SK-N-SH (cell line): ENCODE data around the gene MRRF.

Source experiments
- CTCF ChIP-seq: fragments of 200-600 bp; sonication (generic); IDR thresholded peaks from 2 replicates; pipeline ENCODE4 v1.6.1; 2017; ENCODE audit warnings: antibody characterized with exemption, mild to moderate bottlenecking, moderate library complexity
- EP300 ChIP-seq, 2 experiments: IDR thresholded peaks; 2 replicates each; pipeline versions ENCODE4 v1.4.0 to v1.6.1; 2012; ENCODE audit warnings: borderline replicate concordance in 1 of 2, low read depth in 1 of 2, low read length in 1 of 2
- IRF3 ChIP-seq: fragments of 150-350 bp; IDR thresholded peaks from 2 replicates; pipeline ENCODE4 v1.6.1; 2016; ENCODE audit warnings: mild to moderate bottlenecking, low read depth, low read length
- MAX ChIP-seq: IDR thresholded peaks from 2 replicates; pipeline ENCODE4 v1.4.0; 2012; ENCODE audit warnings: low read depth
- NRF1 ChIP-seq: IDR thresholded peaks from 2 replicates; pipeline ENCODE4 v1.6.1; 2012; ENCODE audit warnings: low read depth, mild to moderate bottlenecking, low read length
- PBX3 ChIP-seq: IDR thresholded peaks from 2 replicates; pipeline ENCODE4; 2012
- POLR2AphosphoS5 ChIP-seq: IDR thresholded peaks from 2 replicates; pipeline ENCODE4 v1.6.1; 2012; ENCODE audit warnings: low read depth, low read length
- TAF1 ChIP-seq: IDR thresholded peaks from 2 replicates; pipeline ENCODE4 v1.6.1; 2012; ENCODE audit warnings: low read depth, mild to moderate bottlenecking, low read length, moderate library complexity, borderline replicate concordance
- TF ChIP-seq, protein P1 (sequence below): IDR thresholded peaks from 2 replicates; pipeline ENCODE4 v1.4.0; 2012; ENCODE audit warnings: low read depth, borderline replicate concordance

DNA sequence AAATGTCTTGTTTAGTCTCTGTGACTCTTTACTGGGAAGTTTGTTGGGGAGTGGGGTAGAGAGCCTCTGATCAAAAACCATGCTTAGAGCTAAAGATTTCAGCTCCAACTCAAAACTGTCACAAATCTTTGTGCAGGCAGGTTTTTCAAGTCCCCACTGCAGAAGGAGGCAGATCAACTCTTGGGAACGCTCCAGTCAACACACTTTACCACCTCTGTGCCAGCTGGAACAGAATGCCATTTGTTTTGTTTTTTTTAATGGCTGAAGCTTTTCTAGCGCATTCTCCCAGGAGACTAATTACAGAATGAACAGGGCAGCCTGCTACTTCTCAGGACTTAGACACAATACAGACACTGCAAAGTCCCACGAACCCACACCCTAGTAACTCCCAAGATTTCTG is 18.0 kb upstream of the MRRF start:
- TF ChIP-seq IRF3 (no peak), MAX (no peak), NRF1 (no peak), CTCF (no peak), EP300 (IDR thresholded peaks at IDR 0.05; ENCODE audit: borderline replicate concordance in 1 of 2, low read depth in 1 of 2, low read length in 1 of 2) (no peak), PBX3 (no peak), TAF1 (no peak), POLR2AphosphoS5 (no peak)
- TF ChIP-seq, protein P1, sequence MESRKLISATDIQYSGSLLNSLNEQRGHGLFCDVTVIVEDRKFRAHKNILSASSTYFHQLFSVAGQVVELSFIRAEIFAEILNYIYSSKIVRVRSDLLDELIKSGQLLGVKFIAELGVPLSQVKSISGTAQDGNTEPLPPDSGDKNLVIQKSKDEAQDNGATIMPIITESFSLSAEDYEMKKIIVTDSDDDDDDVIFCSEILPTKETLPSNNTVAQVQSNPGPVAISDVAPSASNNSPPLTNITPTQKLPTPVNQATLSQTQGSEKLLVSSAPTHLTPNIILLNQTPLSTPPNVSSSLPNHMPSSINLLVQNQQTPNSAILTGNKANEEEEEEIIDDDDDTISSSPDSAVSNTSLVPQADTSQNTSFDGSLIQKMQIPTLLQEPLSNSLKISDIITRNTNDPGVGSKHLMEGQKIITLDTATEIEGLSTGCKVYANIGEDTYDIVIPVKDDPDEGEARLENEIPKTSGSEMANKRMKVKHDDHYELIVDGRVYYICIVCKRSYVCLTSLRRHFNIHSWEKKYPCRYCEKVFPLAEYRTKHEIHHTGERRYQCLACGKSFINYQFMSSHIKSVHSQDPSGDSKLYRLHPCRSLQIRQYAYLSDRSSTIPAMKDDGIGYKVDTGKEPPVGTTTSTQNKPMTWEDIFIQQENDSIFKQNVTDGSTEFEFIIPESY: no peak
